ENCODE results near the gene SRSF12.

SRSF12 gene

DNA sequence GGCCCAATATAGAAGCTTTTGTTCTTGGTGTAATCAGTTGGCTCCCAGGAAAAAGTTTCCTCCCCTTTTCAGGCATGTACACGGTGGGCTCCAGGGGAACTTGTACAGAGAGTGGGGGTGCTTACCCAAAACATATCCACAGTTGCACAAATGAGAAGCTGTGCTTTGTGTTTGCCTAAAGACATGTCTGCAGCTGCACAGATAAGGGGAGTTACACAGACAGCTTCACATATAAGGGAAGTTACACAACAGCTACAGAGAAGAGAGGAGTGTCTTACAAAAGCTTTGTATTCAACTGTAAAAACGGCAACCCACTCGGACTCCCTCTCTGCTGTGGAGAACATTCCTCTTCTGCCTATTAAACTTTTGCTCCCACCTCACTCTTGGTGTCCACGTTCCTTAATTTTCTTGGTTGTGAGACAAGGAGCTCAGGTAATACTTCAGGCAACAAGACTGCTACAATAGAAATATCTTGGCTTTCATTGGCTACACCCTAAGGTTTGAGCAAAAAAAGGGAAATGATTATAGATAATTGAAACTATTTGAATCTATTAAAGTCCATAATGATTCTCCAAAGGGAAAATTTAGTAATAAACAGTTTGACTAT lies 44.8 kb downstream of the SRSF12 start:
- TF ChIP-seq, protein P1, sequence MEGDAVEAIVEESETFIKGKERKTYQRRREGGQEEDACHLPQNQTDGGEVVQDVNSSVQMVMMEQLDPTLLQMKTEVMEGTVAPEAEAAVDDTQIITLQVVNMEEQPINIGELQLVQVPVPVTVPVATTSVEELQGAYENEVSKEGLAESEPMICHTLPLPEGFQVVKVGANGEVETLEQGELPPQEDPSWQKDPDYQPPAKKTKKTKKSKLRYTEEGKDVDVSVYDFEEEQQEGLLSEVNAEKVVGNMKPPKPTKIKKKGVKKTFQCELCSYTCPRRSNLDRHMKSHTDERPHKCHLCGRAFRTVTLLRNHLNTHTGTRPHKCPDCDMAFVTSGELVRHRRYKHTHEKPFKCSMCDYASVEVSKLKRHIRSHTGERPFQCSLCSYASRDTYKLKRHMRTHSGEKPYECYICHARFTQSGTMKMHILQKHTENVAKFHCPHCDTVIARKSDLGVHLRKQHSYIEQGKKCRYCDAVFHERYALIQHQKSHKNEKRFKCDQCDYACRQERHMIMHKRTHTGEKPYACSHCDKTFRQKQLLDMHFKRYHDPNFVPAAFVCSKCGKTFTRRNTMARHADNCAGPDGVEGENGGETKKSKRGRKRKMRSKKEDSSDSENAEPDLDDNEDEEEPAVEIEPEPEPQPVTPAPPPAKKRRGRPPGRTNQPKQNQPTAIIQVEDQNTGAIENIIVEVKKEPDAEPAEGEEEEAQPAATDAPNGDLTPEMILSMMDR (conservative IDR thresholded peaks at IDR 0.05; ENCODE audit: low read depth, low read length) = no peak
- H3K27ac ChIP-seq = no peak overlapping the region
- no peak overlapping the region for H3K4me3 ChIP-seq (IDR thresholded peaks at IDR 0.05; ENCODE audit: insufficient read depth, low read depth, low read length)
- no peak overlapping the region for H2AFZ ChIP-seq (ENCODE audit: low read depth)
- no peak overlapping the region for H3K4me2 ChIP-seq
- H4K20me1 ChIP-seq (ENCODE audit: insufficient read depth) = no peaks in the 10 kb centered on the region
- H3K4me1 ChIP-seq (ENCODE audit: low read depth, poor library complexity, severe bottlenecking) = no peaks in the 10 kb centered on the region
- H3K9ac ChIP-seq = no peak overlapping the region
- H3K36me3 ChIP-seq (ENCODE audit: insufficient read depth) = no peaks in the 10 kb centered on the region
- H3K79me2 ChIP-seq (ENCODE audit: insufficient read depth, low read depth) = no peaks in the 10 kb centered on the region
- H3K27me3 ChIP-seq (ENCODE audit: insufficient read depth, low read depth) = no peaks in the 10 kb centered on the region

DNA sequence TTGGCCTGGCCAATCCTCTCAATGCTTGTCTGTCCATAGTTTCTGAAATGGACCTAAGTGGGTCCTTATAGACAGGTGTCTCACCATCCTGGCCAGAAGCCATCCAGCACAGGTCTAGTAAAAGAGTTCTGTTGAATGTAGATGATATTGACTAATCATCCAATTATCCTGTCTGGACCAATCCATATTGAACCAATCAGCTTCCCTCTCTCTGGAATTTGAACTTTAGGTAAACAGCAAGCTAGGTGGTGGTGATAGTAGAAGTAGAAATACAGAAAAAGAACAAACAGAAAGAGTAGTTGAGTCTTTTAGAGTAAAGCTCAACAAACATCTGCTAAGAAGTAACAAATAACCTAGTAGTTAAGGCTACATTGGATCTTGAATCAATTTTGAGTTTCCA lies 46.8 kb downstream of the SRSF12 start:
- H3K4me1 ChIP-seq (ENCODE audit: low read depth, poor library complexity, severe bottlenecking) = no peaks in the 10 kb centered on the region
- no peaks in the 10 kb centered on the region for H3K79me2 ChIP-seq (ENCODE audit: insufficient read depth, low read depth)
- TF ChIP-seq, protein P1 (conservative IDR thresholded peaks at IDR 0.05; ENCODE audit: low read depth, low read length) = no peak
- no peak overlapping the region for H3K4me3 ChIP-seq (IDR thresholded peaks at IDR 0.05; ENCODE audit: insufficient read depth, low read depth, low read length)
- H3K36me3 ChIP-seq (ENCODE audit: insufficient read depth) = no peaks in the 10 kb centered on the region
- no peak overlapping the region for H3K27ac ChIP-seq
- H3K9ac ChIP-seq = no peak overlapping the region
- no peaks in the 10 kb centered on the region for H4K20me1 ChIP-seq (ENCODE audit: insufficient read depth)
- no peaks in the 10 kb centered on the region for H3K27me3 ChIP-seq (ENCODE audit: insufficient read depth, low read depth)
- no peak overlapping the region for H3K4me2 ChIP-seq
- no peak overlapping the region for H2AFZ ChIP-seq (ENCODE audit: low read depth)

GRCh38 chr6:89069536-89070163 lies 48.2 kb downstream of the SRSF12 start:
- Histone ChIP-seq H3K27ac (no peak overlapping the region), H3K9ac (no peak overlapping the region), H3K4me2 (no peak overlapping the region), H3K36me3 (ENCODE audit: insufficient read depth) (no peaks in the 10 kb centered on the region), H3K79me2 (ENCODE audit: insufficient read depth, low read depth) (no peaks in the 10 kb centered on the region), H3K4me3 (IDR thresholded peaks at IDR 0.05; ENCODE audit: insufficient read depth, low read depth, low read length) (no peak overlapping the region), H3K4me1 (ENCODE audit: low read depth, poor library complexity, severe bottlenecking) (no peaks in the 10 kb centered on the region), H3K27me3 (ENCODE audit: insufficient read depth, low read depth) (no peaks in the 10 kb centered on the region), H2AFZ (ENCODE audit: low read depth) (no peak overlapping the region), H4K20me1 (ENCODE audit: insufficient read depth) (no peaks in the 10 kb centered on the region)
- TF ChIP-seq, protein P1 (conservative IDR thresholded peaks at IDR 0.05; ENCODE audit: low read depth, low read length) = no peak

DNA sequence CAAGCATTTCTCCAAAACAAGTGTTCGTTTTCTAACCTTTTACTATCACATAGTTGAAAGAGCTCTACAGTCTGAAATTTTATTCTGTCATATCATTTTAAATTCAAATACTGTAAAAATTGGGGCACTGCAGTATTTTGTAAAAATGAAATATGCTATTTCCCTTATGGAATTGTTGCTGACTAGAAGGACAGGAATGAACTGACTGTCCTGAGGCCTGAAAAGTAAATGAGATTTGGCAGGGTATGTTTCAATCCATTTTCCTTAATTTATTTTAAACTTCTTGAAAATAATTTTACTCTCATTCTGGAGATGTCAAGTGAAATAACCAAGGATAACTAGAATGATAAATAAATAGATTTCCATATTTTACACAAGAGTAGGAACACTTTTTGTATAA lies 49.2 kb downstream of the SRSF12 start:
- no peaks in the 10 kb centered on the region for H3K79me2 ChIP-seq (ENCODE audit: insufficient read depth, low read depth)
- TF ChIP-seq, protein P1 (conservative IDR thresholded peaks at IDR 0.05; ENCODE audit: low read depth, low read length) = no peak

More for the DNA sequence above, 49.2 kb downstream of the SRSF12 start:
- no peaks in the 10 kb centered on the region for H3K27me3 ChIP-seq (ENCODE audit: insufficient read depth, low read depth)
- H2AFZ ChIP-seq (ENCODE audit: low read depth) = no peak overlapping the region
- H4K20me1 ChIP-seq (ENCODE audit: insufficient read depth) = no peaks in the 10 kb centered on the region
- no peaks in the 10 kb centered on the region for H3K4me1 ChIP-seq (ENCODE audit: low read depth, poor library complexity, severe bottlenecking)
- no peaks in the 10 kb centered on the region for H3K36me3 ChIP-seq (ENCODE audit: insufficient read depth)
- no peak overlapping the region for H3K27ac ChIP-seq
- H3K9ac ChIP-seq = no peak overlapping the region
- no peak overlapping the region for H3K4me2 ChIP-seq
- H3K4me3 ChIP-seq (IDR thresholded peaks at IDR 0.05; ENCODE audit: insufficient read depth, low read depth, low read length) = no peak overlapping the region

Data from KMS-11 (cell line).